SK-N-MC (cell line): Measurements from ENCODE around the gene MRFAP1.

ENCODE experiments used
- EZH2 ChIP-seq: fragments of 200-600 bp; sonication (generic); IDR thresholded peaks from one replicate; pipeline ENCODE4 v1.6.1; 2017; ENCODE audit warnings: antibody characterized with exemption
- FOXP2 ChIP-seq: optimal IDR thresholded peaks from 2 replicates; pipeline ENCODE3; 2011; ENCODE audit warnings: mild to moderate bottlenecking, moderate library complexity; ENCODE audit not compliant: insufficient read depth; ENCODE audit errors: extremely low read length, control extremely low read depth
- POLR2AphosphoS5 ChIP-seq: IDR thresholded peaks from 2 replicates; pipeline ENCODE4 v1.6.1; 2012; ENCODE audit warnings: mild to moderate bottlenecking, low read depth, low read length, borderline replicate concordance

DNA sequence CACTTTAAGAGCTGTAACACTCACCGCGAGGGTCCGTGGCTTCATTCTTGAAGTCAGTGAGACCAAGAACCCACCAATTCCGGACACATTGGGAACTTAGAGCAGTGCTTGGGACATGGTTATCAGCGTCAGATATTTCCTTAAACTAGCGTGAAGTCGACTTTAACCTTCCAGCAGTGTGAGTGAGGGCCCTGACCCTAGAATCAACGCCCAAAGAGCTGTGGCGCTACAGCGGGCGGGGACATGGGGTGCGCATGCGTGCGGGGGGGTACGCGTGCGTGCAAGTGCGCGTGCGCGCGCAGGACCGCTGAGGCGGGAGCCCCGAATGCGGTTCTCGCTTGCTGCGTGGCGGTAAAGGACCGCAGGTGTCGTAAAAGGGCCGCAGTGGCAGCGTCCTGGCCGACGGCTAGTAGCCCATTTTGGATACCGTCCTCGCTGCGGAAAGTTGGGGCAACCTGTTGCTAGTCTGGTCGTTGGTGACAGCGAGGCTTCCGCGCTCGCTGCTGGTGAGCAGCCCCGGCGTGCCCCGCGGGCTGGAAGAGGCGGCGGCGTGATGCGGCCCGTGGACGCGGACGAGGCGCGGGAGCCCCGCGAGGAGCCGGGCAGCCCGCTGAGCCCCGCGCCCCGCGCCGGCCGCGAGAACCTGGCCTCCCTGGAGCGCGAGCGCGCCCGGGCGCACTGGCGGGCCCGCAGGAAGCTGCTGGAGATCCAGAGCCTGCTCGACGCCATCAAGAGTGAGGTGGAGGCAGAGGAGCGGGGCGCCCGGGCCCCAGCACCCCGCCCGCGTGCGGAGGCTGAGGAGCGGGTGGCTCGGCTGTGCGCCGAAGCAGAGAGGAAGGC, 33.4 kb downstream of the MRFAP1 start:
- TF ChIP-seq POLR2AphosphoS5 (peak; percentile 64), EZH2 (no peak), FOXP2 (no peak)
